Stimulated activated memory B cell treated with anti-CD40 and anti-IgM and Interleukin-4, amounts not matched to agents 10 μg/mL and 1 μg/mL and 100 μg/mL, for 72 hours (primary cell): ENCODE measurements around the gene GLG1.
"Not testable (repeated sequence)": the region's sequence is repeated elsewhere in the genome, so short reads cannot be mapped to it uniquely, and the experiment has no call there.

Experiments
- ATAC-seq: fragments of 150-1000 bp; cut with Tn5 transposase; 2 replicates; pipeline ENCODE4 v1.10.0; 2021
- H3K27ac Mint-ChIP-seq: one replicate; pipeline ENCODE4 v1.8.0; 2022; ENCODE audit warnings: mild to moderate bottlenecking, mixed read lengths
- H3K27me3 Mint-ChIP-seq: one replicate; pipeline ENCODE4 v1.8.0; 2022; ENCODE audit warnings: mixed read lengths
- H3K36me3 Mint-ChIP-seq: one replicate; pipeline ENCODE4 v1.8.0; 2022; ENCODE audit warnings: mixed read lengths
- H3K4me1 Mint-ChIP-seq: one replicate; pipeline ENCODE4 v1.8.0; 2022; ENCODE audit warnings: mixed read lengths
- H3K4me3 Mint-ChIP-seq: one replicate; pipeline ENCODE4 v1.8.0; 2022; ENCODE audit warnings: mild to moderate bottlenecking, moderate library complexity, mixed read lengths
- H3K9me3 Mint-ChIP-seq: one replicate; pipeline ENCODE4 v1.8.0; 2022; ENCODE audit warnings: mixed read lengths

GLG1 gene

DNA sequence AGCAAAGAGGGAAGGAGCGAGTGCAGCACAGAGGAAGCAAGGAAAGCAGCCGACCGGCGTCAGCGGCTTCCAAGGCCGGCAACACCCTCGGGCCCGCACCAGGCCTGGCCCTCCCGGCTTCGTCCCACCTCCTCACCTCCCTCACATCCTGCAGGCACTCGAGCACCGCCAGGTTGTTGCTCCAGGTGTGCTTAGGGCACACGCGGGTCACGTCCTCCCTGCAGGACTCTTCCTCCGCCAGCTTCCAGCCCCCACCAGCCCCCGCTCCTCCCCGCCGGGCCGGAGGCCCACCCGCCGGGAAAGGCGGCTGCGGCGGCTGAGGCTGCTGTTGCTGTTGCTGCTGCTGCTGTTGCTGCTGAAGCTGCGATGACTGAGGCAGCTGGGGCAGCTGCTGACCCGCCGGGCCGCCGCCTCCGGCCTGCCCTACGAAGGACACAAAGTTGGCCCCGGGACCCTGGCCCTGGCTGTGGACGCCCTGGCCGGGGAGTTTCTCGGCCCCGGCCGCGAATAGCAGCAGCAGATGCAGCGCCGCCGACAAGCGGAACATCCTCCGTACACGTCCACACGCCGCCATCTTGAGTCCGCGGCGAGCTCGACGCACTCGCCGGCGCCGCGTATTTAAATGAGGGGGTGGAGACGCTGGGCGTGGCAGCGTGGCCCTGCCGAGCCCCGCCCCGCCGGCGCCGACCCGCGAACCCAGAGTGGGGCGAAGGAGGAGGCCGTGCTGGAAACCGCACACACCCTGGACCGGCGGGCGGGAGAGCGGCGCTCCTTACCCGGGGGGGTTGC lies at the start of gene GLG1:
Gene GLG1, minus strand, starts transcription at position 594 of the 789 bp plus-strand sequence. Its CDS starts 20 bp downstream, at position 574.
- Mint-ChIP-seq H3K27ac (peak within 1 kb of the TSS; percentile 96), H3K36me3 (no peaks in the 10 kb centered on the region), H3K27me3 (no peaks in the 10 kb centered on the region), H3K9me3 (no peaks in the 10 kb centered on the region), H3K4me3 (peak within 1 kb of the TSS; percentile 98), H3K4me1 (peaks cover 52% of the 10 kb centered on the region)
- ATAC-seq: peak; percentile 98

DNA sequence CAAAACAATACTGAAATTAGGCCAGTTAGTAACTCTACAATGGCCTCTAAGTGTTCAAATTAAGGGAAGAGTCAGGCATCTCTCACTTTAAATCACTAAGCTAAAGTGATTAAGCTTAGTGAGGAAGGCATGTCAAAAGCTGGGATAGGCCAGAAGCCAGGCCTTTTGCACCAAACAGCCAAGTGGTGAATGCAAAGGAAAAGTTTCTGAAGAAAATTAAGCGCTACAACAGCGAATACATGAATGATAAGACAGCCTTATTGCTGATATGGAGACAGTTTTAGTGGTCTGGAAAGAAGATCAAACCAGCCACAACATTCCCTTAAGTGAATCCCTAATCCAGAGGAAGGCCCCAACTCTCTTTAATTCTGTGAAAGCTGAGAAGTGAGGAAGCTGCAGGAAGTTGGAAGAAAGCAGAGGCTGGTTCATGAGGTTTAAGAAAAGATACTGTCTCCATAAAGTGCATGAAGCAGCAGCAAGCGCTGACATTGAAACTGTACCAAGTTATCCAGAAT lies 47.7 kb upstream of the GLG1 start:
- no peaks in the 10 kb centered on the region for H3K27me3 Mint-ChIP-seq
- ATAC-seq: no peak
- peaks cover 50% of the 10 kb centered on the region for H3K36me3 Mint-ChIP-seq
- no peaks in the 10 kb centered on the region for H3K9me3 Mint-ChIP-seq
- no peak overlapping the region for H3K4me3 Mint-ChIP-seq
- no peak overlapping the region for H3K27ac Mint-ChIP-seq
- H3K4me1 Mint-ChIP-seq: peaks cover 57% of the 10 kb centered on the region

- H3K4me3 Mint-ChIP-seq, H3K27me3 Mint-ChIP-seq, H3K9me3 Mint-ChIP-seq, ATAC-seq: not testable (repeated sequence)
- Mint-ChIP-seq H3K4me1 (peaks cover 42% of the 10 kb centered on the region), H3K27ac (peak overlapping the region; percentile 53), H3K36me3 (peaks cover 47% of the 10 kb centered on the region)
These were observed 46.0 kb upstream of the GLG1 start for GRCh38 chr16:74652883-74653282.

GRCh38 chr16:74652249-74652648 lies 45.3 kb upstream of the GLG1 start:
- Mint-ChIP-seq H3K4me3 (no peak overlapping the region), H3K27ac (no peak overlapping the region), H3K27me3 (no peaks in the 10 kb centered on the region), H3K9me3 (no peaks in the 10 kb centered on the region), H3K36me3 (peaks cover 42% of the 10 kb centered on the region), H3K4me1 (peaks cover 38% of the 10 kb centered on the region)
- ATAC-seq: no peak

- Mint-ChIP-seq H3K9me3 (no peaks in the 10 kb centered on the region), H3K27me3 (no peaks in the 10 kb centered on the region)
These were observed 44.9 kb upstream of the GLG1 start for GRCh38 chr16:74651841-74652240.

GRCh38 chr16:74650966-74651567 lies 44.2 kb upstream of the GLG1 start:
- no peaks in the 10 kb centered on the region for H3K9me3 Mint-ChIP-seq
- no peak overlapping the region for H3K27ac Mint-ChIP-seq
- H3K36me3 Mint-ChIP-seq: peaks cover 49% of the 10 kb centered on the region
- no peak for ATAC-seq
- H3K4me3 Mint-ChIP-seq: no peak overlapping the region
- H3K27me3 Mint-ChIP-seq: no peaks in the 10 kb centered on the region
- H3K4me1 Mint-ChIP-seq: peaks cover 38% of the 10 kb centered on the region

More at GRCh38 chr16:74651841-74652240, 44.9 kb upstream of the GLG1 start:
- Mint-ChIP-seq H3K4me3 (no peak overlapping the region), H3K4me1 (peaks cover 38% of the 10 kb centered on the region), H3K36me3 (peaks cover 43% of the 10 kb centered on the region), H3K27ac (no peak overlapping the region)
- no peak for ATAC-seq

DNA sequence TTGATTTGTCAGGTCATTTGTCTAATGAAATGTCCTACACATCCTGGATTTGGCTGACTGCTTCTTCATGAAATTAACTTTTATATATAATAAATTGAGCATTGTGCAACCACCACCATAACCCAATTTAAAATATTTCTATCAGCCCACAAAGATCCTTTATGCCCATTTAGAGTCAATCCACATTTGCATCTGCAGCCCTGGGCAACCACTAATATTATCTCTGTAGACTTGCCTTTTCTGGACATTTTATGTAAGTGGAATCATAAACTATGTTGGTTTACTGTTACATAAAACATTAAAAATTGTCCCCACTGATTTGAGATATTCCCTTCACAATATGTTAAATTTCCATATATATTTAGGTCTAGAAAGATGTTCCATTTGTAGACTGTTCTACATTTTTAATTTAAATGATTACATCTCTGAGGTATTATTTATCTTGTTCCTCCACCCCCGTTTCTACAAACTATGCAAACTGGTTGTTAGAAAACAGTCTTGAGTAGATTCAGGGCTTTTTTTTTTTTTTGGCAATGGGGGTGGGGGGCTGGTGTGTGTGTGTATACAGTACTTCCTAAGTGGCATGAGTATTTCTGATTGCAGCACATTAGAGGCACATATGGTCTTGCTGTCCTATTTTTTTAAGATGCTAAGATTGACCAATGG lies 43.1 kb upstream of the GLG1 start:
- Mint-ChIP-seq H3K4me3 (no peak overlapping the region), H3K4me1 (peaks cover 29% of the 10 kb centered on the region), H3K27ac (no peak overlapping the region), H3K36me3 (peaks cover 49% of the 10 kb centered on the region), H3K9me3 (no peaks in the 10 kb centered on the region), H3K27me3 (no peaks in the 10 kb centered on the region)
- ATAC-seq: no peak

DNA sequence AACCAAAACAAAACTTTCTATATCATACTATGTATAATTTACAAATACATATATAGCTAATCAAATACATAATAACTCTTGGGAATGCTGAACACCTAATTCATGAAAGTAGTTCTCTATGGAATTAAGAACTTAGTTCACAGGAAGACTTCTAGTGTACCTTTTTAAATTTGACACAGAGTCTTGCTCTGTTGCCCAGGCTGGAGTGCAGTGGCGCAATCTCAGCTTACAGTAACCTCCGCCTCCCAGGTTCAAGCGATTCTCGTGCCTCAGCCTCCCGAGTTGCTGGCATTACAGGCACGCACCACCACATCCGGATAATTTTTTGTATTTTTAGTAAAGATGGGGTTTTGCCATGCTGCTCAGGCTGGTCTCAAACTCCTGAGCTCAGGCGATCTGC lies 35.1 kb upstream of the GLG1 start:
- Mint-ChIP-seq H3K36me3 (peaks cover 37% of the 10 kb centered on the region), H3K4me1 (no peaks in the 10 kb centered on the region), H3K27me3 (no peaks in the 10 kb centered on the region), H3K9me3 (no peaks in the 10 kb centered on the region), H3K4me3 (no peak overlapping the region), H3K27ac (no peak overlapping the region)
- ATAC-seq: no peak

GRCh38 chr16:74637742-74638453 lies 31.0 kb upstream of the GLG1 start:
- no peak for ATAC-seq
- no peaks in the 10 kb centered on the region for H3K9me3 Mint-ChIP-seq
- H3K36me3 Mint-ChIP-seq: peaks cover 26% of the 10 kb centered on the region
- H3K4me1 Mint-ChIP-seq: no peaks in the 10 kb centered on the region
- H3K4me3 Mint-ChIP-seq: no peak overlapping the region
- H3K27ac Mint-ChIP-seq: no peak overlapping the region
- no peaks in the 10 kb centered on the region for H3K27me3 Mint-ChIP-seq

DNA sequence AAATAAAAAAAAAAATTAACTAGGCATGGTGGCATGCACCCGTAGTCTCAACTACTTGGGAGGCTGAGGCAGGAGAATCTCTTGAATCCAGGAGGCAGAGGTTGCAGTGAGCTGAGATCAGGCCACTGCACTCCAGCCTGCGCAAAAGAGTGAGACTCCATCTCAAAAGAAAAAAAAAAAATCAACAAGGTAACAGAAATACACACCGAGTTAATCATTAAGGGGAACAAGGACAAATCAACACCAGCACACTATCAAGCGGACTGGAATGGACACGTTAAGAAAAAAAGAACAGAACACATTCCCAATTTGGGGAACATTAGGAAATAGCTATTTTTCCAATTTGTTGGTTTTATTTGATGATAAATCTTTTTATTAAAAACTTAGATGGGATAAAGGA lies 28.4 kb upstream of the GLG1 start:
- no peak for ATAC-seq
- Mint-ChIP-seq H3K9me3 (no peaks in the 10 kb centered on the region), H3K4me3 (no peak overlapping the region), H3K27ac (no peak overlapping the region), H3K27me3 (no peaks in the 10 kb centered on the region), H3K36me3 (peaks cover 26% of the 10 kb centered on the region), H3K4me1 (no peaks in the 10 kb centered on the region)

GRCh38 chr16:74633686-74634085 lies 26.8 kb upstream of the GLG1 start:
- Mint-ChIP-seq H3K4me3 (no peak overlapping the region), H3K36me3 (peaks cover 42% of the 10 kb centered on the region), H3K4me1 (peaks cover 12% of the 10 kb centered on the region), H3K27ac (no peak overlapping the region), H3K9me3 (no peaks in the 10 kb centered on the region), H3K27me3 (no peaks in the 10 kb centered on the region)
- no peak for ATAC-seq

GRCh38 chr16:74627506-74628220 lies 20.7 kb upstream of the GLG1 start:
- peak; percentile 38 for ATAC-seq
- peak overlapping the region; percentile 67 for H3K27ac Mint-ChIP-seq
- peaks cover 64% of the 10 kb centered on the region for H3K36me3 Mint-ChIP-seq
- H3K27me3 Mint-ChIP-seq: no peaks in the 10 kb centered on the region
- H3K4me3 Mint-ChIP-seq: no peak overlapping the region
- peaks cover 35% of the 10 kb centered on the region for H3K4me1 Mint-ChIP-seq
- H3K9me3 Mint-ChIP-seq: no peaks in the 10 kb centered on the region

GRCh38 chr16:74626741-74627416 lies 20.0 kb upstream of the GLG1 start:
- ATAC-seq: peak; percentile 86
- Mint-ChIP-seq H3K4me1 (peaks cover 35% of the 10 kb centered on the region), H3K36me3 (peaks cover 63% of the 10 kb centered on the region), H3K9me3 (no peaks in the 10 kb centered on the region), H3K27ac (peak overlapping the region; percentile 67), H3K4me3 (peak overlapping the region; percentile 15), H3K27me3 (no peaks in the 10 kb centered on the region)
